HG03378 (cell line): ENCODE data around the gene TUBB6.

Experiments
- ATAC-seq: cut with Tn5 transposase; IDR thresholded peaks from one replicate; pipeline ENCODE4 v1.9.1; 2021; ENCODE audit warnings: mild to moderate bottlenecking, moderate library complexity; ENCODE audit not compliant: unreplicated experiment

TUBB6 gene

GRCh38 chr18:12313530-12314245, 5.6 kb downstream of the TUBB6 start:
- ATAC-seq: no peak

- no peak for ATAC-seq
Observed at GRCh38 chr18:12314591-12315305, 6.7 kb downstream of the TUBB6 start.

- no peak for ATAC-seq
Observed at GRCh38 chr18:12315490-12315889, 7.4 kb downstream of the TUBB6 start.

- ATAC-seq: no peak
Observed at GRCh38 chr18:12315911-12316310, 7.9 kb downstream of the TUBB6 start.

- ATAC-seq: no peak
Observed at GRCh38 chr18:12317664-12318333, 9.8 kb downstream of the TUBB6 start.

GRCh38 chr18:12318334-12318697, 10.3 kb downstream of the TUBB6 start:
- no peak for ATAC-seq

- no peak for ATAC-seq
Observed at GRCh38 chr18:12318857-12319256, 10.8 kb downstream of the TUBB6 start.

- peak; percentile 73 for ATAC-seq
Observed at GRCh38 chr18:12321333-12321732, 13.3 kb downstream of the TUBB6 start.

- no peak for ATAC-seq
Observed at GRCh38 chr18:12324991-12325725, 17.1 kb downstream of the TUBB6 start.

GRCh38 chr18:12325726-12326245, 17.7 kb downstream of the TUBB6 start:
- ATAC-seq: no peak

- ATAC-seq: no peak
Observed at GRCh38 chr18:12326711-12327460, 18.8 kb downstream of the TUBB6 start.

- peak; percentile 70 for ATAC-seq
Observed at GRCh38 chr18:12327510-12328178, 19.6 kb downstream of the TUBB6 start.

- no peak for ATAC-seq
Observed at GRCh38 chr18:12328179-12328823, 20.3 kb downstream of the TUBB6 start.

GRCh38 chr18:12329125-12329698, 21.2 kb downstream of the TUBB6 start:
- no peak for ATAC-seq

GRCh38 chr18:12330766-12331165, 22.7 kb downstream of the TUBB6 start:
- no peak for ATAC-seq

- ATAC-seq: no peak
Observed at GRCh38 chr18:12333506-12334290, 25.7 kb downstream of the TUBB6 start.

GRCh38 chr18:12334366-12334808, 26.3 kb downstream of the TUBB6 start:
- no peak for ATAC-seq

- no peak for ATAC-seq
Observed at GRCh38 chr18:12334863-12335262, 26.8 kb downstream of the TUBB6 start.
